GM21423 (cell line): ENCODE results near the gene RELN.
A peak's percentile ranks its signal among the peaks of the same experiment; 100 is the strongest.
"Not testable (repeated sequence)": the region's sequence is repeated elsewhere in the genome, so short reads cannot be mapped to it uniquely, and the experiment has no call there.

Experiments used
- ATAC-seq: cut with Tn5 transposase; IDR thresholded peaks from one replicate; pipeline ENCODE4 v1.9.1; 2021; ENCODE audit warnings: mild to moderate bottlenecking, moderate library complexity; ENCODE audit not compliant: unreplicated experiment

Gene RELN

DNA sequence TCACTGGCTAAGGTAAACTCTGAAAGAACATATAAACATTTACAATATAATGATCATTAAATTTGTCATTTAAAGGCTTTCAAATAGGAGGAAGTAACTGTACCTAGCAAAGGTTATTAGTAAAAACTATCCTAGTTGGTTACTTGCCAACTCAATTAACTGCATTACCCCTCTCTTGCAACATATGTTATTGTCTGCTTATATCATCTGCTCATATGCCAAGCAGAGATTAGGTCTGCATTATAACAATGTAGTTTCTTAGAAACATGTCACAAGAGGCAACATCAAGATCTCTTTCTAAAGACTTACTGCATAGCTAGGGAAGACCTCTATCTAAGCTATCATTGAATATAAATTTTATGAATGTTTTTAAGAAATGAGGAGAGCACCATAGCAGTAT is 132.5 kb downstream of the RELN start:
- no peak for ATAC-seq

DNA sequence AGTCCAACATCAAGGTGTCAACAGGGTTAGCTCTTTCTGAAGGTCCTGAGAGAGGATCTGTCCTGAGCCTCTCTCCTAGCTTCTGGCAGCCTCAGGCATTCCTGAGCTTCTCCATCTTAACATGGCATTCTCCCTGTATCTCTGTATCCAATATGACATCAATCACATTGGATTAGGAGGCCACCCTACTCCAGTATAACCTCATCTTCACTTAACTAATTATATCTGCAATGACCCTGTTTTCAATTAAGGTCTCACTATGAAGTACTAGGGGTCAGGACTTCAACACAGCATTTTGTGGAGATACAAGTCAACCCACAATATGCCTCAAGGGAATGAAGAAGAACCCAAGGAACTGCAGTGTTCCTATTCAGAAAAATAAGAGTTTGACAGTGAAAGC is 133.8 kb downstream of the RELN start:
- no peak for ATAC-seq

DNA sequence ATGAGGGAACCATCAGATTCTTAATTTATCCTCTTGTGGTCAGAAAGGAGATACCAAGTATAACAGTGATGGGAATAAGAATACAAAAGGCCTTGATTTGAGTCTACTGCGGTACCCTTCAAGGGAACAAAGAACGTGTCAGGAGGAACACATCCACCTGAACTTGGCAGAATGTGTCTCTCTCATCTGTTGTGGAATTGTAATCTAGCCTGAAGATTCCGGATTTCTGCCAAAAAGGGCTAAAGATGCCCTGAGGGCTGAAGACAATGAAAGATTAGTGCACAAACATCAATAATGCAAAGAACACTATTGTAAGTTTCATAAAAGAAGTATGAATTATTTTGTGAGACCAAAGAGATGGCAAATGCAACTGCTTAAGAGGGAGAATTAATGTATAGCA is 134.8 kb downstream of the RELN start:
- no peak for ATAC-seq

DNA sequence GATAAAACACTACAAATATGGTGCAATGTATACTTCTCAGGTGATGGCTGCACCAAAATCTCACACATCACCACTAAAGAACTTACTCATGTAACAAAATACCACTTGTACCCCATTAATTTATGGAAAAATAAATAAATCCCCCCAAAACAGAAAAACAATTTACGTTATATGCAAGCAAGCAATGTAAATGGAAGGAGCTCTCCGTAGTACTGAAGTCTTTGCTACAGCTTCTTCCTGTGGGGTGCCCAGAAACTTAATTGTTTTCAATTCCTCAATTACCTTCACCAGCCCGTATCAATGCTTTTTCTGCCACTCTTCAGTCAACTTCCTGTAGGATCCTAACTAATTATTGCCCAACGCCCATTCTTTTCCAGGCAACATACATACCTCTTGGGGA is 138.1 kb downstream of the RELN start:
- ATAC-seq, result no peak

DNA sequence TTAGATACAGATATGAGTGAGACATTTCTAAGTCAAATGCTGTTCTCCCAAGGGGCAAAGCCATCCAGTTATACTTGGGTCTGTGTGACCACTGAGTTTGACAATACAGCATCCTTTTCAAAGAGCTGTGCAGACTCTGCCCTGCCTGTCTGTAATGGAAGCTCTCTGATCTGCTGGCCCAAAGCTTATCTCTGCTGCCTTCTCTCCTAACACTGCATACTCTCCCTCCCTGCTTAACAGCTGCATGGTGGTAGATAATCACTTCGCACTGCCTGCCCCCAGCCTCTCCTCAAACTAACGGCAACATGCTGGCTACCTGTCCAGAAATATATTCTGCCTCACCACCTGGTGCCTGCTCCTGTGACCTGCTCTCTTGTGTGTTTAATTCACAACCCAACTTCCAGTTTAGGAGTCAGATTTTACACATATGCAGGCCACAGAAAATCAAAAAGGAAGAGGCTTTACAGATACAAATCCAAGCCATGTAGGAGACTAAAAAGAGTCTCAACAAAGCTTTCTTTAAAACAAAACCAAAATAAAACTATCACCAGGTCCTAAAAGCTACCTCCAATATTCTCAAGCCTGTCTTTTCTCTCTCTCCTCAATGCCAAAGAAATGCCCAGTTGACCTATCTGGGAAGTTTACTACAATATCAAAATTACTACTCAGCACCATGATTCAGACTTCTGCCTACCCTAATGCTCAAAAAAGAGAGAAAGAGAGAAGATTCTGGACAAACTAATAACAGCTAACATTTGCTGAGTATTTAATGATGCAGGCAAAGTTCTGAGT is 145.6 kb downstream of the RELN start:
- no peak for ATAC-seq

DNA sequence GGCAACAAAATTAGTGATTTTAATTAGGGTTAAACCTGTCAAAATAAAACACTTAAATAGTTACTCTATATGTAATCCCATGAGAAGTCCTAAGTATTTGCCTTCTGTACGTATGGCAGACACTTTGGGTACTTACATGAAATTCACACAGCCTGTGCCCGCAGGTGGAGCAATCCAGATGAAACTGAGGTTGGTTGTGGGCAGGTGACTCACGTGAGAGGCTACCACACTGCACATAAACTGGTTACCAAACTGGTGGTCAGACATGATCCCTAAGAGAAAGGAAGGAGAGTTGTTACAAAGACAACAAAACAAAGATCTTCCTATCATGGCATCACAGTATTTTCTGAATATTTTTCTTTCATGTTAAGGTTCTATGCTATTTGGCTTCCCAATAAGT is 156.1 kb downstream of the RELN start:
- no peak for ATAC-seq

DNA sequence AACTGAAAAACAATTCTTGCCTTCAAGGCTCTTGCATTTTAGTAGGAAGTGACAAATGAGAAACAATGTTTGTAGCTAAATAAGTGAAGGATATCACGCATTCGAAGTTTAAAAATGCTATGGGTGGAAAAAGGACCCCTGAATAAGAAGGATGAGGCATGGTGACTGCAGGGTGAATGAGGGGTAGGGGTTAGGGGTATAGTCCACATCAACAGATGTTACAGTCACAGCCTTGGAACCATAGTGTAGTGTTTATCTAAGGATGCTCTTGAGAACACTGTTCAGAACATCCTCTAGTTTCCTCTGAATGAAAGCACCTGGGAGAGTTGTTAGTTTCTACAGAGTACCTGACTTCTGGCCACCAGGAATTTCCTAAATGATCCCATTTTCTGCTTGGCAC is 157.0 kb downstream of the RELN start:
- ATAC-seq, result no peak

DNA sequence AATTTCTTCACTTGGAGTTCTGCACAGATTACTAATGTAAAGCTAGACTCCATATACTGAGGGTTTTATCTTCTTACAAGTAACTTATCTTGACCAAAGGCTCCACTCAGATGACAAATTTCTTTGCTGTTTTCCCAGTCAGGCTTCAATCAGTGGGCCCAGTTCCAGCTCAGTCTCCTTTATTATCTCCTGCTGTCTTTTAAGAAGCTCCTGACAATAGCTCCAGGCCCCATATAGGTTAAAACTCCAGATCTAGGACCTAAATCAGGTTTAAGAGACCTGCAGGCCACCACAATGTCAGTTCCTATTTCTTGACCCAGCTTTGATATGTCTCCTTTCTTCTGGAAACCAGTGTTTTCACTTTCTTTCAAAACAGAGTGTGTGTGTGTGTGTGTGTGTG is 165.2 kb downstream of the RELN start:
- no peak for ATAC-seq

DNA sequence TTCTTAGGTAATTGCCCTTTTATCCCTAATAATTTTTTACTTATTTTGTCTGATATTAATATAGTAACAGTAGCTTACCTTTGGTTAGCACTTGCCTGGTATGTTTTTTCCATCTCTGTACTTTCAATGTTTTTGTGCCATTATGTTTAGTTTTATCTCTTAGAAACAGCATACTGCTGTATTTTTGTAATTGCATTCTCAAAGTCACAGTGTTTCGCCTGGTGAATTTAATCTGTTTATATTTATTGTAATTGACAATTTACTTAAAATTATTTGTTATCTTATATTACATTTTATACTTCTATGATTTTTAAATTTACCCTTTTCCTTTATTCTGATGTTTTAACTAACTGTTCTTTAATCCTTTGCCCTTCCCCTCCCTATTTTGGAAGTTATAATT is 166.4 kb downstream of the RELN start:
- ATAC-seq, result no peak

DNA sequence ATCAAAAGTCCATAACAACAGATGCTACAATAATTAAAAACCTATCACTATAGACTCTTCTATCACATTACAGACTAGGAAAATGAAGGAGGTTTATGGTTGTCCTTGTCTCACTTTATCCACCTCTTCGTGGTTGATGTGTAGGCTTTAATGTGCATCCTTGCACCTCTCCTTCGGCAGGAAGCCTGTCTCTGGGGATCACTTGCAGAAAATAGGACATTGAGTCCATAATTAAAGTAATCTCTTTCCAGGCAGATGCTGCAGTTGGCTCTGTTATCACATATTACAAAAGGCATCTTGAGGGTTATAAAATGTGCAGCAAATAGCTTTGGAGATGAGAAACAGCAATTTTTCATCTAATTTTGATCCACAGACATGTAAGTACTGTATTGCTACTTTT is 168.4 kb downstream of the RELN start:
- no peak for ATAC-seq

DNA sequence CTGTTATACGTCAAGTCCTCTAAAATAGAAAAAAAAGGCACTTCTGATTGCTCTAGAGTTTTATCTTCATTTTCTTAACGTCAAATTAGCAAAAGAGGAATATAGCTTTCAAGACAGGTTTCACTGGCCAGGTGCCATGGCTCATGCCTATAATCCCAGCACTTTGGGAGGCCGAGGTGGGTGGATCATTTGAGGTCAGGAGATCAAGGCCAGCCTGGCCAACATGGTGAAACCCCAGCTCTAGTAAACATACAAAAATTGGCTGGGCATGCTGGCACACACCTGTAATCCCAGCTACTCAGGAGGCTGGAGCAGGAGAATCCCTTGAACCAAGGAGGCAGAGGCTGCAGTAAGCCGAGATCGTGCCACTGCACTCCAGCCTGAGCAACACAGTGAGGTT is 173.5 kb downstream of the RELN start:
- not testable (repeated sequence) for ATAC-seq

DNA sequence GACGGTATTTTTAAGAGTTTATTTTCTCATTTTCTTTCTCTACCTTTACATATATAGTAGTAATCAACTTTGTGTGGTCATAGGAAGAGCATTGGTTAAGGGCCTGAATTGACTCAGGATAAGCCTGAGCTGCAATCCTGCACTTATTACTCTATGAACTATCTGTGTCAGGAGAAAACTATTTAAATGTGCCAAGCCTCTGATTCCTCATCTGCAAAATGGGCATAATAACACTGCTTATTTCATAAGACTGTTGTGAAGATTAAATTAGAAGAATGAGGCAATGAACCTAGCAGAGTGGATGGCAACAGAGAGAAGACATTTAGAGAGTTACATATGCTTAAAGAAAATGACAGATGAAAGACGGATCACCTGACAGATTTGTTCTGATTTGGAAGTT is 175.5 kb downstream of the RELN start:
- ATAC-seq, result no peak

DNA sequence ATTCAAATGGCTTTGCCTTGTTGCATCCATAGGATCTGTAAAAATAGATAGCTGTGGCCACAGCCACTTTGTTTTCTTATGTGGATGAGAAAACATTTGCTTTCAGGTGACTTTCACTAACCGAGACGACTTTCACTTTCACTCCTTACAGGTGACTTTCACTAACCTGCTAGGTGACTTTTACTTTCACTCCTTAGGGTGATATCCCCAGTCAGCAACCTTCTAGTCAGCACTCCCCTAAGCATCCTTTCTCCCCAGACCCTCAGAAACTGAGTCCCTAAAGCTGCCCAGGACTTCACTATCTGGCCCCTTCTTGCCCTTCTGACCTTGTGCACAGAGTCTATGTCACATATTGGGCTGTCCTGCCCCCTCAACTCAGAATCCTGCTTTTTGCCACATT is 177.5 kb downstream of the RELN start:
- peak; percentile 80 for ATAC-seq

DNA sequence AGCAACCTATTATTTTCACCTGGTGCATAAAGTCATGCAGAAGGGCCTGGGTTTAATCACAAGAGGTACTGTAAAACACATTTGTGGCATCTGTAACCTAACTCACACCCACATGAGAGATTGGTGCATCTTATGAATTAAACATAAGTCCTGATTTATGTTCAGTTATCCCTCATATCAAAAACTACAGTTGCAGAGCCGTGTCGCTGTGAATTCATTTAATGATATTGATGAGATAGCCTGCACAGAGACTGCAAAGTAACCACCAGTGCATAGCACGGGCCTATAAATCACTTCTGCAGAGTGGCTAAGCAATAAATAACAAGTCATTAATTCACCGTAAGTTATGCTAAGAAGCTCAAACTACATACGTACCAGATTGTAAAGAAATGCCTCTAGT is 178.2 kb downstream of the RELN start:
- ATAC-seq, result no peak

DNA sequence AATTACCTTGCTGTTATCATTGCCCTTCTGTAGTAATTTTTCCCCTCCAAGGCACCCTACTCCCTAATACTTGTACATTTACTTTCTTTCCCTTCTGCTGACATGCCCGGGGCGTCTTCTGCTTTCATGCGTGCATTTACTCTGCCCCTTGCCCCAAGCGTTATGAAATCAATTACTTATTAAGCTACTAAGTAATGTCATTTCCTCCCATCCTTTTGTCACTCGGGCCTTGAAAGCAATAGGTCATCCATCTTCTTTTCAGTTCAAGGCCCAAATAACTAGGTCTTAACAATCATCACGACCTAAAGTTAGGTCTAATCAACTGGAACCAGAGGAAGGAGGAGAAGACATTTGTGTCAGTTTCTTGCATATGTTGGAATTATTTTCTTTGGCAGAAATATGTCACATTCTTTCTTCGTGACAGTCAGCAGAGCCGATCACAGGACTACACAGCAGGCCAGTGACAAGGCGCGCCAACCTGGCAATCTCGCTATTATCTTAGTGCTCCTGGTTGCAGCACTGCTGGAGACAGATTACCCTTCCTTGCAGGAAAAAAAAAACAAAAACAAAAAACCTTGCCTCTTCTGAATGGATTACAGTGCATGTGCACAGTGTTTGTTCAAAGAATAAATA is 179.2 kb downstream of the RELN start:
- ATAC-seq, result no peak

DNA sequence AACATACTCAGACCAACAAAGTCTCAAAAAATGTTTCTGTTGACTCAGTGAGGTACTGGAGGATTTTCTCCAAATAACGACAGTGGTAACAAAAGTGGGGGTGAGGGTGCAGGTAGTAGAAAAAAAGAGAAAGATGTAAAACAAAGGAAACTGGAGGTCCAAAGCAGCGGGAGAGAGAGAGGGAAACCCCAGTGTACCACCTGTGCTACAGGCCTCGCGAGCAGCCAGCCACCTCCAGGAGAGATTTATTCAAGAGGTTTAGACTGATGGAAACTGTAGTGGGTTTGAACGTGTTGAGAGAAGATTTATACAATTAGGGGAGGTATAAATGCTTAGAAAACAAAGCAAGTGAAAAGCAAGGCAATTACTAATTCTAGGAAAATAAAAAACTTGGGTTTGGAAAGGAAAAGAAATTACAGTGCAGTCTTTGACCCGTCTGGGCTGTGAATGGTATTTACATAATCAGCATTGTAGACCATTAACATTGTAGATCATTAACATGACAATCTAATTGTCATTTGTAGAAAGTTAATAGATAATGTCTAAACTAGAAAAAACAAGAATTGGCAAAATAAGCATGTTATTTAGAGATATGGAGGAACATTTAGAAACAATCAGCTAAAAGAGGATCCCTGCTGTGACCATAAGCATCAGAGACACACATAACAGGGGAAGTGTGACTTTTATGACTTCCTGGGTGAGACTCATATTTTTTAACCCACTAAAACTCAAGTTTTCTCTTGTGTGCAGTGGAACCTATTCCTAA is 180.0 kb downstream of the RELN start:
- no peak for ATAC-seq

DNA sequence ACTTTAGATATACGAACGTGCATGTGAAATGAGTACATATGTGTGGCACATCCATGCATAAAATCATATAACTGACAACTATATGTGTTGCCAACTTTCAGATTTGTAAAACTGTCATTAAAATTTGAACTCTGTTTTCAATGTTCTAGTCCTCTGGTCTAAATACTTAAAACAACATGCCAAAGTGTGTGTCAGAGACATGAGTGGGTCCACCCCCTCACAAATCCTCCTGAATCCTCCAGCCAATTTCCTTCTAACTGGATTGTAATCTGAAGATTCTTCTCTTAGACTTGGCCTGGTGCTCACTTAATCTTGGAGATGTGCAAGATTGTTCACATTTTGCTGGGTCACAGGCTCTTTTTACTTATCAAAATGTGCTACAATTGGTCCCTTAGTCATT is 184.1 kb downstream of the RELN start:
- ATAC-seq, result no peak

DNA sequence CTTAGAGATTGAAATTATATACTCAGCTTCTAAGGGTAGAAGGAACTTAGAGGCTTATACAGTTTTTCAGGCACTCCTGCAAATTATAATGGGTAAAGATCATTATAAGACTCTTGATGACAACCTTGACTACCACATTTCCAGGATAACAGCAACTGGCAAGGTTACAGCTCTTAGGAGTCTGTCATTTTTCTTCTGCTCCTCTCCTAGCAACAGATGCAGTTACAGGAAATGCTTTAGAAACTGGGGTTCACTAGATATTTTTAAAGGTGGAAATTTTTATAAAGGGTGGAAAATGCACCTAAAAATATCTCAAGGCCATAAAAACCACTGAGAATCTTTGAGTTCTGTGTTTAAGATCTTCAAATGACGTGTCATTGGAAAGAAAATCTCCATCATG is 185.8 kb downstream of the RELN start:
- no peak for ATAC-seq

DNA sequence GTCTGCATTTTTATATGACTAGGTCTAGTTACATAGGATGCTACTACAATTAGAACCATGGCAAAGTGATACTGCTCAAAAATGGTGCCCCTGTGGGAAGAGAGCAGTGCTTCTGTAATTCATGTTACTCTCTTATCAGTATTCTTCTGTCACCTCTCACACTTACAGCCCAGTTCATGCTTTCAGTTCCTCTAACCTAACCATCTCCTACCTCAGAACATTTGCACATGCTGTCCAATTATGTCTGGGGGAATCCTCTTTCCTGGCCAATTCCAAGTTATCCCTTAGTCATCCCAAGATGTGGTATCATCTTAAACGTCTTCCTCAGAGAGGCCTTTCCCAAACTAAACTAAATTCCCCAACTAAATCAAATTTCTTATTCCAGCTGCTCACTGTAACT is 190.2 kb downstream of the RELN start:
- ATAC-seq, result no peak

DNA sequence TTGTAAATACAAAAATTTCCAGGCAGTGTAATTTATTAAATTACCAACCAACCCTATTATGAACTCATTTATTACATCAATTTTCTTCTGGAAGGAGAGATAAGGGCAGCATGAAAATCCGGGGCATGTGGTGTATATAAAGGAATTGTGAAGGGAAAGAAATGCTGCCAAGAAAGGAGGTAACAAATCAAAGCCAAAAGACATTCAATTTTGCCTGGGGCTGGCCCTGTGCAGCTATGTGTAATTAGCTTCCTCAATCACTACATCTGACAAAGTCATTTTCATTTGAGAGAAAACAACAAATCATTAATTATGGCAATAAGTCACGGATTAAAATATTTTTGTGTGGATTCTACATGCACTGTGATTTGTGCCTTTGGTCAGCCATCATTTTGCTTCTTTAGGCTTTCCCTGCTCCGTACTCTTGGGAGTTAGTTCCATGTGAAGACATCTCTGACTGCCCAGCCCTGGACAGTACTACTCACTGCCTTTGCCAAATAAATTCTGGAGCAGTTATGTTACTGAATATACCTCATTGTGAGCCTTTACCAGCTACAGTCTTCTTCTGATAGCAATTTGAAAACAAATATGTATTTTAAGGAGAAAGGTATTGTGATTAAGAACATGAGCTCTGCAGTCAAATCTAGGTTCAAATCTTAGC is 191.7 kb downstream of the RELN start:
- no peak for ATAC-seq

DNA sequence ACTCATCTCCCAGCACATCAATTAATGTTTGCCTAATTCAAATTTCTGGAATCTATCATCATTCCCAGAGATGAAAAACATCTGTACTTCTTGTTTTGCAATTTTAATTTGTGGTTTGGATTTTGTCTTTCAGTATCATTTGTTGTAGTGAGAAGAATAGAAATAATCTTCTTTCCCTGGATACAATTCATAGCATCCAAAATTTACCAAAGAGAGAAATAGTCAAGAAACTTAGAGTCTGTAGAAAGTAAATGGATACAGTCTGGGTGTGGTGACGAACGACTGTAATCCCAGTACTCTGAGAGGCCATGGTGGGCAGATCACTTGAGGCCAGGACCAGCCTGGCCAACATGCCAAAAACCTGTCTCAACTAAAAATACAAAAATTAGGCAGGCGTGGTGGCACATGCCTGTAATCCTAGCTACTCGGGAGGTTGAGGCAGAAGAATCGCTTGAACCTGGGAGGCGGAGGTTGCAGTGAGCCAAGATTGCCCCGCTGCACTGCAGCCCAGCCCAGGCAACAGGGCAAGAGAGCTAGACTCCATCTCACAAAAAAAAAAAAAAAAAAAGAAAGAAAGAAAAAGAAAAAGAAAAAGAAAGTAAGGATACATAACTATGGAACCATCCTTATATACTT is 193.0 kb downstream of the RELN start:
- ATAC-seq, result no peak
